Central memory CD8-positive, alpha-beta T cell (primary cell): ENCODE results near the gene NR4A3.

Source experiments
- ATAC-seq: fragments of 150-1000 bp; cut with Tn5 transposase; replicated peaks from 2 replicates; pipeline ENCODE4 v1.10.0; 2022; ENCODE audit warnings: mild to moderate bottlenecking, moderate FRiP score, moderate number of reproducible peaks; ENCODE audit not compliant: poor library complexity, severe bottlenecking; ENCODE audit errors: extremely low read depth
- DNase-seq, 2 donors: peaks; one replicate each; pipeline ENCODE4 v3.0.0; 2021; ENCODE audit warnings: low spot score in 2 of 2
- H3K27ac Mint-ChIP-seq: one replicate; pipeline ENCODE4 v1.8.0; 2022; ENCODE audit warnings: low read depth, mild to moderate bottlenecking, moderate library complexity, mixed read lengths
- H3K27me3 Mint-ChIP-seq: one replicate; pipeline ENCODE4 v1.8.0; 2022; ENCODE audit warnings: mixed read lengths
- H3K36me3 Mint-ChIP-seq: one replicate; pipeline ENCODE4 v1.8.0; 2022; ENCODE audit warnings: mild to moderate bottlenecking, moderate library complexity, mixed read lengths; ENCODE audit not compliant: insufficient read depth
- H3K4me1 Mint-ChIP-seq: one replicate; pipeline ENCODE4 v1.8.0; 2022; ENCODE audit warnings: mixed read lengths
- H3K4me3 Mint-ChIP-seq: one replicate; pipeline ENCODE4 v1.8.0; 2022; ENCODE audit warnings: mild to moderate bottlenecking, moderate library complexity, mixed read lengths
- H3K9me3 Mint-ChIP-seq: one replicate; pipeline ENCODE4 v1.8.0; 2022; ENCODE audit warnings: mixed read lengths

The NR4A3 gene

GRCh38 chr9:99819123-99819855 lies 2.4 kb upstream of the NR4A3 start:
- H3K4me1 Mint-ChIP-seq = peaks cover 50% of the 10 kb centered on the region
- DNase-seq = peak; percentile 90 to 97
- H3K36me3 Mint-ChIP-seq = peaks cover 46% of the 10 kb centered on the region
- H3K27ac Mint-ChIP-seq = peak overlapping the region; percentile 99
- peak; percentile 57 for ATAC-seq
- peaks cover 22% of the 10 kb centered on the region for H3K27me3 Mint-ChIP-seq
- no peaks in the 10 kb centered on the region for H3K9me3 Mint-ChIP-seq
- H3K4me3 Mint-ChIP-seq = peak overlapping the region; percentile 99

- H3K4me3 Mint-ChIP-seq = peak overlapping the region; percentile 99
- peaks cover 58% of the 10 kb centered on the region for H3K4me1 Mint-ChIP-seq
- no peaks in the 10 kb centered on the region for H3K9me3 Mint-ChIP-seq
Measured at GRCh38 chr9:99819856-99820684, 1.6 kb upstream of the NR4A3 start.

GRCh38 chr9:99820685-99821395 lies 845 bp upstream of the NR4A3 start:
- Mint-ChIP-seq H3K9me3 (no peaks in the 10 kb centered on the region), H3K4me1 (peaks cover 66% of the 10 kb centered on the region), H3K36me3 (peaks cover 51% of the 10 kb centered on the region), H3K27ac (peak overlapping the region; percentile 99), H3K4me3 (peak overlapping the region; percentile 99), H3K27me3 (peaks cover 36% of the 10 kb centered on the region)
- ATAC-seq = peak; percentile 3
- peak in 1 of 2 donors; percentile 50 for DNase-seq

More at GRCh38 chr9:99819856-99820684, 1.6 kb upstream of the NR4A3 start:
- peak; percentile 87 to 94 for DNase-seq
- Mint-ChIP-seq H3K27ac (peak overlapping the region; percentile 99), H3K36me3 (peaks cover 49% of the 10 kb centered on the region), H3K27me3 (peaks cover 28% of the 10 kb centered on the region)
- ATAC-seq = peak; percentile 47

- Mint-ChIP-seq H3K4me3 (peak overlapping the region; percentile 99), H3K36me3 (peaks cover 54% of the 10 kb centered on the region), H3K4me1 (peaks cover 66% of the 10 kb centered on the region), H3K27me3 (peaks cover 38% of the 10 kb centered on the region), H3K9me3 (no peaks in the 10 kb centered on the region), H3K27ac (peak overlapping the region; percentile 99)
- ATAC-seq (no peak), DNase-seq (peak in 1 of 2 donors; percentile 62)
Measured at GRCh38 chr9:99822109-99822805, 572 bp downstream of the NR4A3 start.

GRCh38 chr9:99822806-99823591 lies 1.3 kb downstream of the NR4A3 start:
- no peaks in the 10 kb centered on the region for H3K9me3 Mint-ChIP-seq
- ATAC-seq (no peak), DNase-seq (no peak)
- peaks cover 38% of the 10 kb centered on the region for H3K27me3 Mint-ChIP-seq
- peak overlapping the region; percentile 99 for H3K4me3 Mint-ChIP-seq
- peaks cover 58% of the 10 kb centered on the region for H3K36me3 Mint-ChIP-seq
- peak overlapping the region; percentile 99 for H3K27ac Mint-ChIP-seq
- H3K4me1 Mint-ChIP-seq = peaks cover 66% of the 10 kb centered on the region

- no peak for ATAC-seq
- H3K27ac Mint-ChIP-seq = peak overlapping the region; percentile 68
Measured at GRCh38 chr9:99823681-99824377, 2.1 kb downstream of the NR4A3 start.

GRCh38 chr9:99824378-99825171 lies 2.9 kb downstream of the NR4A3 start:
- Mint-ChIP-seq H3K27me3 (peaks cover 45% of the 10 kb centered on the region), H3K36me3 (peaks cover 54% of the 10 kb centered on the region), H3K4me1 (peaks cover 56% of the 10 kb centered on the region), H3K27ac (peak overlapping the region; percentile 68), H3K9me3 (no peaks in the 10 kb centered on the region), H3K4me3 (peak overlapping the region; percentile 99)
- ATAC-seq (no peak), DNase-seq (peak; percentile 65 to 66)

More at GRCh38 chr9:99823681-99824377, 2.1 kb downstream of the NR4A3 start:
- Mint-ChIP-seq H3K36me3 (peaks cover 59% of the 10 kb centered on the region), H3K27me3 (peaks cover 38% of the 10 kb centered on the region), H3K4me1 (peaks cover 60% of the 10 kb centered on the region), H3K4me3 (peak overlapping the region; percentile 99), H3K9me3 (no peaks in the 10 kb centered on the region)
- peak in 1 of 2 donors; percentile 40 for DNase-seq

- H3K4me3 Mint-ChIP-seq = peak overlapping the region; percentile 99
- no peak overlapping the region for H3K27ac Mint-ChIP-seq
- peaks cover 50% of the 10 kb centered on the region for H3K4me1 Mint-ChIP-seq
- DNase-seq (no peak), ATAC-seq (no peak)
- H3K9me3 Mint-ChIP-seq = no peaks in the 10 kb centered on the region
- peaks cover 48% of the 10 kb centered on the region for H3K36me3 Mint-ChIP-seq
- H3K27me3 Mint-ChIP-seq = peaks cover 46% of the 10 kb centered on the region
Measured at GRCh38 chr9:99825172-99826046, 3.7 kb downstream of the NR4A3 start.

- no peak for ATAC-seq
- H3K27ac Mint-ChIP-seq = no peak overlapping the region
- H3K9me3 Mint-ChIP-seq = no peaks in the 10 kb centered on the region
- peaks cover 43% of the 10 kb centered on the region for H3K4me1 Mint-ChIP-seq
- peaks cover 46% of the 10 kb centered on the region for H3K27me3 Mint-ChIP-seq
- peaks cover 37% of the 10 kb centered on the region for H3K36me3 Mint-ChIP-seq
- DNase-seq = no peak
- H3K4me3 Mint-ChIP-seq = no peak overlapping the region
Measured at GRCh38 chr9:99826579-99826978, 4.9 kb downstream of the NR4A3 start.

GRCh38 chr9:99827244-99827643 lies 5.6 kb downstream of the NR4A3 start:
- Mint-ChIP-seq H3K27ac (peak overlapping the region; percentile 62), H3K9me3 (no peaks in the 10 kb centered on the region), H3K4me3 (no peak overlapping the region), H3K4me1 (peaks cover 36% of the 10 kb centered on the region), H3K36me3 (peaks cover 30% of the 10 kb centered on the region), H3K27me3 (peaks cover 45% of the 10 kb centered on the region)
- DNase-seq (no peak), ATAC-seq (no peak)
